Endodermal cell (in vitro differentiated cells): Measurements from ENCODE around the gene PACSIN1. TPM values are rescaled to one million over a fixed set of nuclear protein-coding genes. Genes with fewer than 3 reads are reported as not detected.
A peak's percentile ranks its signal among the peaks of the same experiment; 100 is the strongest.

Experiments used
- DNase-seq: peaks from one replicate; pipeline ENCODE4 v3.0.0-alpha.2; 2017
- H3K27ac ChIP-seq: 2 replicates; pipeline ENCODE4 v1.5.1; 2013; ENCODE audit warnings: mild to moderate bottlenecking, low read depth, low read length, moderate library complexity
- H3K27me3 ChIP-seq: 2 replicates; pipeline ENCODE4 v1.6.1; 2013; ENCODE audit warnings: mild to moderate bottlenecking, low read length, moderate library complexity; ENCODE audit not compliant: insufficient read depth, control insufficient read depth, poor library complexity, severe bottlenecking
- H3K36me3 ChIP-seq: 2 replicates; pipeline ENCODE4 v1.7.0; 2013; ENCODE audit warnings: mild to moderate bottlenecking, low read length, moderate library complexity; ENCODE audit not compliant: control insufficient read depth, insufficient read depth
- H3K4me1 ChIP-seq: one replicate; pipeline ENCODE4 v1.7.0; 2013; ENCODE audit warnings: low read length; ENCODE audit not compliant: control insufficient read depth, insufficient read depth
- H3K4me3 ChIP-seq: 2 replicates; pipeline ENCODE4 v1.5.1; 2013; ENCODE audit warnings: mild to moderate bottlenecking, low read length, moderate library complexity
- H3K9ac ChIP-seq: 2 replicates; pipeline ENCODE4 v1.6.1; 2013; ENCODE audit warnings: mild to moderate bottlenecking, low read length, moderate library complexity; ENCODE audit not compliant: poor library complexity, severe bottlenecking; ENCODE audit errors: extremely low read depth
- H3K9me3 ChIP-seq: 2 replicates; pipeline ENCODE4 v1.6.1; 2013; ENCODE audit warnings: mild to moderate bottlenecking, low read length, moderate library complexity; ENCODE audit not compliant: control insufficient read depth
- H3K27ac Mint-ChIP-seq: 2 replicates; pipeline ENCODE4 v1.8.0; 2020; ENCODE audit warnings: mixed read lengths
- H3K27me3 Mint-ChIP-seq: 2 replicates; pipeline ENCODE4 v1.8.0; 2021; ENCODE audit warnings: mild to moderate bottlenecking, mixed read lengths; ENCODE audit not compliant: insufficient read depth
- H3K36me3 Mint-ChIP-seq: 2 replicates; pipeline ENCODE4 v1.8.0; 2020; ENCODE audit warnings: low read depth, mixed read lengths
- H3K4me1 Mint-ChIP-seq: 2 replicates; pipeline ENCODE4 v1.8.0; 2020; ENCODE audit warnings: mixed read lengths
- H3K4me3 Mint-ChIP-seq: 2 replicates; pipeline ENCODE4 v1.8.0; 2020; ENCODE audit warnings: mild to moderate bottlenecking, moderate library complexity, mixed read lengths
- H3K9me3 Mint-ChIP-seq: 2 replicates; pipeline ENCODE4 v1.8.0; 2020; ENCODE audit warnings: mild to moderate bottlenecking, mixed read lengths
- CTCF ChIP-seq: fragments of 200-600 bp; sonication (generic); conservative IDR thresholded peaks from 2 replicates; pipeline ENCODE4 v1.5.0; 2021; ENCODE audit warnings: antibody characterized with exemption, mild to moderate bottlenecking
- WGBS, 2 experiments: methylation state at CpG; one replicate each; pipeline versions ENCODE4 v1.1.5 to v1.1.7; 2013; ENCODE audit warnings: missing lambda C conversion rate in 2 of 2, mixed read lengths in 1 of 2; ENCODE audit not compliant: insufficient coverage in 1 of 2, insufficient read length in 1 of 2; 5-methylcytosine and 5-hydroxymethylcytosine counted together
- total RNA-seq, 2 donors: library from RNA; stranded (reverse); fragmentation: NEBNext Ultra II Directional in 1 of 2; extraction: Animal tissue kit (Norgen Biotek cat#: 25700) in 1 of 2; gene quantifications; 2 replicates in 1 of 2; 3 replicates in 1 of 2; pipeline ENCODE4 v1.2.1, GENCODE V29; 2021

PACSIN1 gene
- total RNA-seq, 2 donors from 2014 or later, result 7.2 to 7.3 TPM

GRCh38 chr6:34556493-34556892, 90.6 kb downstream of the PACSIN1 start:
- Mint-ChIP-seq H3K4me1 (peaks cover 36% of the 10 kb centered on the region), H3K27me3 (no peaks in the 10 kb centered on the region), H3K4me3 (peak overlapping the region; percentile 29), H3K9me3 (no peaks in the 10 kb centered on the region), H3K27ac (peak overlapping the region; percentile 18), H3K36me3 (no peaks in the 10 kb centered on the region)
- Histone ChIP-seq H3K9me3 (no peaks in the 10 kb centered on the region), H3K27me3 (no peaks in the 10 kb centered on the region), H3K27ac (no peak overlapping the region), H3K4me1 (peaks cover 18% of the 10 kb centered on the region), H3K4me3 (no peak overlapping the region), H3K9ac (no peak overlapping the region), H3K36me3 (no peaks in the 10 kb centered on the region)
- no peak for DNase-seq
- 89 to 93% methylated on average over 6 to 9 of the region's 9 CpGs for WGBS, 2 experiments
- TF ChIP-seq CTCF, result no peak

GRCh38 chr6:34557228-34557627, 91.4 kb downstream of the PACSIN1 start:
- H3K36me3 ChIP-seq, result no peaks in the 10 kb centered on the region
- no peaks in the 10 kb centered on the region for H3K27me3 ChIP-seq
- H3K27ac Mint-ChIP-seq, result no peak overlapping the region
- DNase-seq, result no peak
- no peak overlapping the region for H3K4me3 ChIP-seq
- no peaks in the 10 kb centered on the region for H3K9me3 ChIP-seq
- 92 to 93% methylated on average over 7 to 9 of the region's 9 CpGs for WGBS, 2 experiments
- H3K4me1 ChIP-seq, result peaks cover 25% of the 10 kb centered on the region
- H3K4me1 Mint-ChIP-seq, result peaks cover 43% of the 10 kb centered on the region
- no peaks in the 10 kb centered on the region for H3K36me3 Mint-ChIP-seq
- no peak overlapping the region for H3K9ac ChIP-seq
- H3K4me3 Mint-ChIP-seq, result no peak overlapping the region
- H3K27me3 Mint-ChIP-seq, result no peaks in the 10 kb centered on the region
- TF ChIP-seq CTCF, result no peak
- H3K9me3 Mint-ChIP-seq, result no peaks in the 10 kb centered on the region
- no peak overlapping the region for H3K27ac ChIP-seq

DNA sequence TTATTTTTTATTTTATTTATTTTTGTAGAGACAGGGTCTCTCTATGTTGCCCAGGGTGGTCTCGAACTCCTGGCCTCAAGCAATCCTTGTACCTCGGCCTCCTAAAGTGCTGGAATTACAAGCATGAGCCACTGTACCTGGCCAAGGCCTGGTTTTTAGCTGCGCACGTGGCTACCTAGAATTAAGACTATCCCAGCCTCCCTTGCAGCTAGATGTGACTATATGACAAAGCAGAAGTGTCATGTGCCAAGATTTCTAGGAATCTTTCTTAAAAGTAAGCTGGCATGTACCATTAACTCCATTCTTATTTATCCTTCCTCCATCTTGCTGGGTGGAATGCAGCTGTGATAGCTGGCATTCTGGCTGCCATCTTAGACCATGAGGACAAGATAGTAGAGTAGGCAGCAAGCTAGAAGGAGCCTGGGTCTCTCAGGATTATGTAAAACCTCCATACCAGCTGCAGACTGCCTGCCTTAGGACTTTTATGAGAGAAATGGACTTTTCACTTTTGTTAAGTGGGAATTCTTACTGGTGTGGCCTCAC, 92.4 kb downstream of the PACSIN1 start:
- H3K27me3 Mint-ChIP-seq, result no peaks in the 10 kb centered on the region
- Histone ChIP-seq H3K36me3 (no peaks in the 10 kb centered on the region), H3K9me3 (no peaks in the 10 kb centered on the region), H3K27me3 (no peaks in the 10 kb centered on the region), H3K27ac (no peak overlapping the region), H3K9ac (no peak overlapping the region), H3K4me3 (no peak overlapping the region), H3K4me1 (peaks cover 35% of the 10 kb centered on the region)
- WGBS, 2 experiments, result 88 to 100% methylated on average over 4 of the region's 4 CpGs
- no peak overlapping the region for H3K27ac Mint-ChIP-seq
- H3K9me3 Mint-ChIP-seq, result no peaks in the 10 kb centered on the region
- peaks cover 47% of the 10 kb centered on the region for H3K4me1 Mint-ChIP-seq
- no peak for TF ChIP-seq CTCF
- H3K36me3 Mint-ChIP-seq, result no peaks in the 10 kb centered on the region
- no peak for DNase-seq
- H3K4me3 Mint-ChIP-seq, result no peak overlapping the region
